ENCODE data around the gene CYBB.

Gene CYBB

GRCh38 chrX:37799936-37800335 lies 20.1 kb downstream of the CYBB start:
- ATAC-seq (replicated peaks) (no peak), DNase-seq (no peak)
- Mint-ChIP-seq H3K27ac (no peak overlapping the region), H3K4me3 (no peak overlapping the region), H3K4me1 (peaks cover 28 to 39% of the 10 kb centered on the region in 2 donors), H3K27me3 (peaks cover 0 to 6% of the 10 kb centered on the region in 2 donors), H3K9me3 (no peaks in the 10 kb centered on the region), H3K36me3 (peaks cover 11 to 27% of the 10 kb centered on the region in 2 donors)

GRCh38 chrX:37800717-37801116 lies 20.9 kb downstream of the CYBB start:
- DNase-seq, result no peak
- H3K36me3 Mint-ChIP-seq, result peaks cover 11 to 28% of the 10 kb centered on the region in 2 donors
- no peak for ATAC-seq (replicated peaks)

GRCh38 chrX:37802028-37802427 lies 22.2 kb downstream of the CYBB start:
- ATAC-seq (replicated peaks) (no peak), DNase-seq (no peak)
- Mint-ChIP-seq H3K9me3 (no peaks in the 10 kb centered on the region), H3K27me3 (peaks cover 0 to 10% of the 10 kb centered on the region in 2 donors), H3K4me3 (no peak overlapping the region), H3K27ac (no peak overlapping the region), H3K36me3 (peaks cover 11 to 32% of the 10 kb centered on the region in 2 donors), H3K4me1 (peaks cover 14 to 27% of the 10 kb centered on the region in 2 donors)

More at GRCh38 chrX:37800717-37801116, 20.9 kb downstream of the CYBB start:
- peaks cover 21 to 31% of the 10 kb centered on the region in 2 donors for H3K4me1 Mint-ChIP-seq
- H3K4me3 Mint-ChIP-seq, result no peak overlapping the region
- H3K27me3 Mint-ChIP-seq, result peaks cover 0 to 6% of the 10 kb centered on the region in 2 donors
- H3K27ac Mint-ChIP-seq, result no peak overlapping the region
- H3K9me3 Mint-ChIP-seq, result no peaks in the 10 kb centered on the region

- ATAC-seq (replicated peaks), result no peak
- H3K36me3 Mint-ChIP-seq, result peaks cover 16 to 37% of the 10 kb centered on the region in 2 donors
- H3K4me3 Mint-ChIP-seq, result no peak overlapping the region
- H3K9me3 Mint-ChIP-seq, result no peaks in the 10 kb centered on the region
- H3K27ac Mint-ChIP-seq, result peak overlapping the region; percentile 33
- peaks cover 14 to 23% of the 10 kb centered on the region in 2 donors for H3K4me1 Mint-ChIP-seq
- peaks cover 0 to 13% of the 10 kb centered on the region in 2 donors for H3K27me3 Mint-ChIP-seq
- DNase-seq, result no peak
These were observed 23.2 kb downstream of the CYBB start for GRCh38 chrX:37803057-37803456.

- peaks cover 28 to 49% of the 10 kb centered on the region in 2 donors for H3K4me1 Mint-ChIP-seq
- DNase-seq (no peak), ATAC-seq (replicated peaks) (peak in 1 of 2 donors; percentile 21)
- peak overlapping the region; percentile 67 for H3K27ac Mint-ChIP-seq
- H3K9me3 Mint-ChIP-seq, result no peaks in the 10 kb centered on the region
- peaks cover 18 to 29% of the 10 kb centered on the region in 2 donors for H3K36me3 Mint-ChIP-seq
- peaks cover 0 to 13% of the 10 kb centered on the region in 2 donors for H3K27me3 Mint-ChIP-seq
- H3K4me3 Mint-ChIP-seq, result no peak overlapping the region
These were observed 30.1 kb downstream of the CYBB start for GRCh38 chrX:37809970-37810369.

- Mint-ChIP-seq H3K27ac (peak overlapping the region; percentile 86), H3K36me3 (peaks cover 18 to 24% of the 10 kb centered on the region in 2 donors), H3K4me3 (no peak overlapping the region), H3K27me3 (peaks cover 0 to 9% of the 10 kb centered on the region in 2 donors), H3K9me3 (no peaks in the 10 kb centered on the region), H3K4me1 (peaks cover 35 to 57% of the 10 kb centered on the region in 2 donors)
- ATAC-seq (replicated peaks) (no peak), DNase-seq (no peak)
These were observed 32.3 kb downstream of the CYBB start for GRCh38 chrX:37812110-37812509.

GRCh38 chrX:37813570-37813969 lies 33.7 kb downstream of the CYBB start:
- Mint-ChIP-seq H3K36me3 (peaks cover 13 to 17% of the 10 kb centered on the region in 2 donors), H3K9me3 (no peaks in the 10 kb centered on the region), H3K4me3 (peak overlapping the region in 1 of 2 donors; percentile 6), H3K27ac (peak overlapping the region; percentile 38), H3K4me1 (peaks cover 45 to 68% of the 10 kb centered on the region in 2 donors), H3K27me3 (peaks cover 0 to 5% of the 10 kb centered on the region in 2 donors)
- DNase-seq, result peak; percentile 50
- ATAC-seq (replicated peaks), result peak; percentile 73

GRCh38 chrX:37815366-37815765 lies 35.5 kb downstream of the CYBB start:
- no peak overlapping the region for H3K27ac Mint-ChIP-seq
- peaks cover 47 to 74% of the 10 kb centered on the region in 2 donors for H3K4me1 Mint-ChIP-seq
- H3K9me3 Mint-ChIP-seq, result no peaks in the 10 kb centered on the region
- H3K4me3 Mint-ChIP-seq, result no peak overlapping the region
- ATAC-seq (replicated peaks) (no peak), DNase-seq (no peak)
- H3K36me3 Mint-ChIP-seq, result peaks cover 5 to 11% of the 10 kb centered on the region in 2 donors
- peaks cover 0 to 5% of the 10 kb centered on the region in 2 donors for H3K27me3 Mint-ChIP-seq

GRCh38 chrX:37816766-37817165 lies 36.9 kb downstream of the CYBB start:
- no peak for DNase-seq
- H3K9me3 Mint-ChIP-seq, result no peaks in the 10 kb centered on the region
- peak overlapping the region; percentile 92 for H3K27ac Mint-ChIP-seq
- peaks cover 0 to 5% of the 10 kb centered on the region in 2 donors for H3K27me3 Mint-ChIP-seq
- H3K4me3 Mint-ChIP-seq, result peak overlapping the region; percentile 30 to 47
- peak; percentile 20 to 35 for ATAC-seq (replicated peaks)
- peaks cover 0 to 4% of the 10 kb centered on the region in 2 donors for H3K36me3 Mint-ChIP-seq
- peaks cover 49 to 73% of the 10 kb centered on the region in 2 donors for H3K4me1 Mint-ChIP-seq

GRCh38 chrX:37817176-37817575 lies 37.3 kb downstream of the CYBB start:
- ATAC-seq (replicated peaks), result peak in 1 of 2 donors; percentile 4
- Mint-ChIP-seq H3K27me3 (peaks cover 0 to 3% of the 10 kb centered on the region in 2 donors), H3K9me3 (no peaks in the 10 kb centered on the region), H3K36me3 (peaks cover 0 to under 1% of the 10 kb centered on the region in 2 donors), H3K27ac (peak overlapping the region; percentile 92), H3K4me3 (peak overlapping the region; percentile 47 to 65), H3K4me1 (peaks cover 46 to 73% of the 10 kb centered on the region in 2 donors)
- DNase-seq, result no peak

- ATAC-seq (replicated peaks) (peak; percentile 35 to 57), DNase-seq (no peak)
- H3K9me3 Mint-ChIP-seq, result no peaks in the 10 kb centered on the region
- peak overlapping the region; percentile 57 to 65 for H3K4me3 Mint-ChIP-seq
- peaks cover 0 to 1% of the 10 kb centered on the region in 2 donors for H3K36me3 Mint-ChIP-seq
- H3K27ac Mint-ChIP-seq, result peak overlapping the region; percentile 92
- peaks cover 47 to 73% of the 10 kb centered on the region in 2 donors for H3K4me1 Mint-ChIP-seq
- no peaks in the 10 kb centered on the region for H3K27me3 Mint-ChIP-seq
These were observed 37.7 kb downstream of the CYBB start for GRCh38 chrX:37817579-37817978.

GRCh38 chrX:37818031-37818430 lies 38.2 kb downstream of the CYBB start:
- H3K4me1 Mint-ChIP-seq, result peaks cover 49 to 73% of the 10 kb centered on the region in 2 donors
- H3K36me3 Mint-ChIP-seq, result peaks cover 0 to 3% of the 10 kb centered on the region in 2 donors
- peak overlapping the region; percentile 48 to 56 for H3K4me3 Mint-ChIP-seq
- DNase-seq (no peak), ATAC-seq (replicated peaks) (peak; percentile 44 to 61)
- no peaks in the 10 kb centered on the region for H3K27me3 Mint-ChIP-seq
- H3K9me3 Mint-ChIP-seq, result no peaks in the 10 kb centered on the region
- peak overlapping the region; percentile 90 for H3K27ac Mint-ChIP-seq

GRCh38 chrX:37820646-37821045 lies 40.8 kb downstream of the CYBB start:
- peaks cover 0 to 5% of the 10 kb centered on the region in 2 donors for H3K27me3 Mint-ChIP-seq
- H3K4me1 Mint-ChIP-seq, result peaks cover 45 to 74% of the 10 kb centered on the region in 2 donors
- ATAC-seq (replicated peaks) (no peak), DNase-seq (no peak)
- H3K27ac Mint-ChIP-seq, result peak overlapping the region; percentile 63
- peaks cover 0 to 3% of the 10 kb centered on the region in 2 donors for H3K36me3 Mint-ChIP-seq
- H3K9me3 Mint-ChIP-seq, result no peaks in the 10 kb centered on the region
- no peak overlapping the region for H3K4me3 Mint-ChIP-seq

- DNase-seq (no peak), ATAC-seq (replicated peaks) (peak; percentile 33 to 35)
- H3K27me3 Mint-ChIP-seq, result peaks cover 0 to 12% of the 10 kb centered on the region in 2 donors
- no peaks in the 10 kb centered on the region for H3K9me3 Mint-ChIP-seq
- peaks cover 0 to 3% of the 10 kb centered on the region in 2 donors for H3K36me3 Mint-ChIP-seq
- H3K4me3 Mint-ChIP-seq, result no peak overlapping the region
- H3K27ac Mint-ChIP-seq, result peak overlapping the region; percentile 32
- H3K4me1 Mint-ChIP-seq, result peaks cover 24 to 46% of the 10 kb centered on the region in 2 donors
These were observed 44.8 kb downstream of the CYBB start for GRCh38 chrX:37824491-37825214.
